Fibroblast of skin of right biceps (primary cell): Measurements from ENCODE around the gene PLXNA2.
A peak's percentile ranks its signal among the peaks of the same experiment; 100 is the strongest.

Experiments used
- DNase-seq: peaks from one replicate; pipeline ENCODE4 v3.0.0-alpha.2; 2013

The PLXNA2 gene

GRCh38 chr1:208059409-208060001 is 184.7 kb downstream of the PLXNA2 start:
- DNase-seq = no peak

- DNase-seq = no peak
Measured at GRCh38 chr1:208058756-208059155, 185.4 kb downstream of the PLXNA2 start.

GRCh38 chr1:208058267-208058666 is 185.9 kb downstream of the PLXNA2 start:
- peak; percentile 14 for DNase-seq

GRCh38 chr1:208057056-208057455 is 187.1 kb downstream of the PLXNA2 start:
- no peak for DNase-seq

- DNase-seq = no peak
Measured at GRCh38 chr1:208055535-208055934, 188.6 kb downstream of the PLXNA2 start.

- DNase-seq = no peak
Measured at GRCh38 chr1:208054911-208055379, 189.2 kb downstream of the PLXNA2 start.

- DNase-seq = no peak
Measured at GRCh38 chr1:208054485-208054884, 189.7 kb downstream of the PLXNA2 start.

GRCh38 chr1:208053661-208054060 is 190.5 kb downstream of the PLXNA2 start:
- DNase-seq = no peak

- no peak for DNase-seq
Measured at GRCh38 chr1:208052926-208053407, 191.2 kb downstream of the PLXNA2 start.

GRCh38 chr1:208052135-208052534 is 192.0 kb downstream of the PLXNA2 start:
- DNase-seq = no peak

GRCh38 chr1:208051651-208052050 is 192.5 kb downstream of the PLXNA2 start:
- DNase-seq = no peak

- no peak for DNase-seq
Measured at GRCh38 chr1:208048904-208049303, 195.3 kb downstream of the PLXNA2 start.

- DNase-seq = peak; percentile 12
Measured at GRCh38 chr1:208047975-208048374, 196.2 kb downstream of the PLXNA2 start.

GRCh38 chr1:208047476-208047934 is 196.7 kb downstream of the PLXNA2 start:
- DNase-seq = no peak

GRCh38 chr1:208045463-208046260 is 198.5 kb downstream of the PLXNA2 start:
- no peak for DNase-seq

GRCh38 chr1:208044589-208045462 is 199.4 kb downstream of the PLXNA2 start:
- no peak for DNase-seq

- DNase-seq = no peak
Measured at GRCh38 chr1:208043691-208044181, 200.4 kb downstream of the PLXNA2 start.

- DNase-seq = no peak
Measured at GRCh38 chr1:208042868-208043267, 201.3 kb downstream of the PLXNA2 start.

GRCh38 chr1:208042041-208042615 is 202.1 kb downstream of the PLXNA2 start:
- DNase-seq = no peak

- no peak for DNase-seq
Measured at GRCh38 chr1:208041505-208041904, 202.7 kb downstream of the PLXNA2 start.

GRCh38 chr1:208040821-208041297 is 203.3 kb downstream of the PLXNA2 start:
- DNase-seq = no peak
